Peyer's patch (tissue), 4 donors: ENCODE results near the gene EFCAB3.

ENCODE experiments used
- POLR2A ChIP-seq, 2 donors: fragments of 450-650 bp; IDR thresholded peaks; one replicate each; pipeline ENCODE4 v1.5.1; 2017; ENCODE audit warnings: antibody characterized with exemption in 2 of 2, mild to moderate bottlenecking in 2 of 2, moderate library complexity in 2 of 2
- TF ChIP-seq, protein P1 (sequence below), 6 experiments: fragments of 450-650 bp in 4 of 6; fragments of 200-600 bp in 2 of 6; sonication (generic) in 1 of 6; IDR thresholded peaks; one replicate each; pipeline ENCODE4 v1.5.1; 2017 to 2019; ENCODE audit warnings: antibody characterized with exemption in 6 of 6, mild to moderate bottlenecking in 3 of 6, moderate library complexity in 1 of 6

DNA sequence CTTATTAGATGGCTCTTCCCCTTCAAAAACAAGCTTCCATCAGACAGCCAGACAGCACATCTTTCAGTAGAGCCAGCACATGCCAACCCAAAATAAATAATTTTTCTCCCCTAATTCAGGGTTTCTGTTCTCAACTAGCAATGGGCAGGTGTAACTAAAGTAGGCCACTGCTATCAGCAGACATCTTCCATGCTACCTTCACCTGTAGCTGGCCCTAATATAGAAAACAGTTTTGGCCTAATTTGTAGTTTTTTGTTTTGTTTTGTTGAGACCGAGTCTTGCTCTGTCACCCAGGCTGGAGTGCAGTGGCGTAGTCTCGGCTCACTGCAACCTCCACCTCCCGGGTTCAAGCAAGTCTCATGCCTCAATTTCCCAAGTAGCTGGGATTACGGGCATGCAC, 29.2 kb upstream of the EFCAB3 start:
- TF ChIP-seq POLR2A (IDR thresholded peaks at IDR 0.05), result no peak
- TF ChIP-seq, protein P1, sequence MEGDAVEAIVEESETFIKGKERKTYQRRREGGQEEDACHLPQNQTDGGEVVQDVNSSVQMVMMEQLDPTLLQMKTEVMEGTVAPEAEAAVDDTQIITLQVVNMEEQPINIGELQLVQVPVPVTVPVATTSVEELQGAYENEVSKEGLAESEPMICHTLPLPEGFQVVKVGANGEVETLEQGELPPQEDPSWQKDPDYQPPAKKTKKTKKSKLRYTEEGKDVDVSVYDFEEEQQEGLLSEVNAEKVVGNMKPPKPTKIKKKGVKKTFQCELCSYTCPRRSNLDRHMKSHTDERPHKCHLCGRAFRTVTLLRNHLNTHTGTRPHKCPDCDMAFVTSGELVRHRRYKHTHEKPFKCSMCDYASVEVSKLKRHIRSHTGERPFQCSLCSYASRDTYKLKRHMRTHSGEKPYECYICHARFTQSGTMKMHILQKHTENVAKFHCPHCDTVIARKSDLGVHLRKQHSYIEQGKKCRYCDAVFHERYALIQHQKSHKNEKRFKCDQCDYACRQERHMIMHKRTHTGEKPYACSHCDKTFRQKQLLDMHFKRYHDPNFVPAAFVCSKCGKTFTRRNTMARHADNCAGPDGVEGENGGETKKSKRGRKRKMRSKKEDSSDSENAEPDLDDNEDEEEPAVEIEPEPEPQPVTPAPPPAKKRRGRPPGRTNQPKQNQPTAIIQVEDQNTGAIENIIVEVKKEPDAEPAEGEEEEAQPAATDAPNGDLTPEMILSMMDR (IDR thresholded peaks at IDR 0.05), result no peak
